GM21529 (cell line): ENCODE results near the gene TFPT.

Source experiments
- ATAC-seq: cut with Tn5 transposase; IDR thresholded peaks from one replicate; pipeline ENCODE4 v1.9.1; 2021; ENCODE audit not compliant: unreplicated experiment

TFPT gene, protein sequence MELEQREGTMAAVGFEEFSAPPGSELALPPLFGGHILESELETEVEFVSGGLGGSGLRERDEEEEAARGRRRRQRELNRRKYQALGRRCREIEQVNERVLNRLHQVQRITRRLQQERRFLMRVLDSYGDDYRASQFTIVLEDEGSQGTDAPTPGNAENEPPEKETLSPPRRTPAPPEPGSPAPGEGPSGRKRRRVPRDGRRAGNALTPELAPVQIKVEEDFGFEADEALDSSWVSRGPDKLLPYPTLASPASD

DNA sequence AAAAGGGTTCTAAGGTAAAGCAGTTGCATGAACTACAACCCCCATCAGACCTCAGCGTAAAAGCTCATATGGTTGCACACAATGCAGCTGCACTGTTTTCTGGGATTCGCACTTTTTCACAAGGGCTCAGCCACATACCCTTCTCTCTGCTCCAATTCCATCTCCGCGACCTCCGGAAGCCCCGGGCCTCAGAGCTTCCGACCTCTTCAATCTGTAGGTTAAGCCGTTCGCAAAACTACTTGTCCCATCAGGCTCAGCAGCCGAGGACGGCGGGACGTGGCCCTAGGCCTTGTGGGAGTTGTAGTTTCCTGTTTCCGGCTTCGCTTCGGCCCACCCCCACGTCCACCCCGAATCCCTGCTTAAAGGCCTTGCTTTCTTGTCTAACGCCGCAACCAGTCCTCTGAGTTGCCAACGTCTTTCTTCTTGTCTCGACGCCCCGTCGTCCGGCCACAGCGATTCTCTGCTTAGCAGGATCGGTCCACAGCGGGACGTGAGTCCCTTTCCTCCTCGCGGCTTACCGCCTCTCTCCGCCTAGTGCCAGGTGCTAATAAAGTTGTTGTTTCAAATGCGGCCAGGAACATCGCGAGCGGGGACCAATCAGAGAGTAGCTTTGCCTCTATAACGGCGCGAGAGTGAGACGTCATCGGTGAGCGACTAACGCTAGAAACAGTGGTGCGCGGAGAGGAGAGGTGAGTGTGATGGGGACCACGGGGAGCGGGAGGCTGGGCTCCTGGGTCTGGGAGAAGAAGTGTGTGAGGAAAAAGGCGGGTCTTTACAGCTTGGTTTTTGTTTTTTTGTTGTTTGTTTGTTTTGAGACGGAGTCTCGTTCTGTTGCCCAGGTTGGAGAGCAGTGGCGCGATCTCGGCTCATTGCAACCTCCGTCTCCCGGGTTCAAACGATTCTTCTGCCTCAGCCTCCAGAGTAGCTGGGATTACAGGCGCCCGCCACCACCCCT is at the start of gene TFPT, which contains the start of gene PRPF31:
Gene TFPT, minus strand, starts transcription at position 549 of the 955 bp plus-strand sequence. Its CDS starts 388 bp downstream, at position 161.
Gene PRPF31, plus strand, starts transcription at position 646 of the 955 bp plus-strand sequence. CDS start 2,525 bp downstream, outside the sequence.
- peak; percentile 72 for ATAC-seq

DNA sequence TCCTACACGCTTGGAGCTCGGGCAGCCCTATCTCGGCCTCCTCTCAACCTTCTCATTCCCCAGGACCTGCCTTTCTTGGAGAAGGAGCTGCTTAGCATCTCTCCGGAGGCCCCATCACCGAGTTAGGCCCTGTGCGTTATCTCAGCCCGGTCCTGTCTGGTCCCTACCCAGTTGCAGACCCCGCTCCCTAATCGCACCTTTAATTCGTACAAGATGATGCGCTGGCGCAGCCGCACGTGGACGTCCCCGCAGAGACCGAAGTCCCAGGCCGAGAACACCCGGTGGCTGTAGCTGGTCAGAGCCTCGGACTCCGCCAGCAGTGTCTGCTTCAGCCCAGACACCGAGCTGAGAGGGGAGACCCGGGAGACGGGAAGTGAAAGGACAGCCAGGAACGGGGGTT is 49.8 kb upstream of the TFPT start:
- no peak for ATAC-seq

DNA sequence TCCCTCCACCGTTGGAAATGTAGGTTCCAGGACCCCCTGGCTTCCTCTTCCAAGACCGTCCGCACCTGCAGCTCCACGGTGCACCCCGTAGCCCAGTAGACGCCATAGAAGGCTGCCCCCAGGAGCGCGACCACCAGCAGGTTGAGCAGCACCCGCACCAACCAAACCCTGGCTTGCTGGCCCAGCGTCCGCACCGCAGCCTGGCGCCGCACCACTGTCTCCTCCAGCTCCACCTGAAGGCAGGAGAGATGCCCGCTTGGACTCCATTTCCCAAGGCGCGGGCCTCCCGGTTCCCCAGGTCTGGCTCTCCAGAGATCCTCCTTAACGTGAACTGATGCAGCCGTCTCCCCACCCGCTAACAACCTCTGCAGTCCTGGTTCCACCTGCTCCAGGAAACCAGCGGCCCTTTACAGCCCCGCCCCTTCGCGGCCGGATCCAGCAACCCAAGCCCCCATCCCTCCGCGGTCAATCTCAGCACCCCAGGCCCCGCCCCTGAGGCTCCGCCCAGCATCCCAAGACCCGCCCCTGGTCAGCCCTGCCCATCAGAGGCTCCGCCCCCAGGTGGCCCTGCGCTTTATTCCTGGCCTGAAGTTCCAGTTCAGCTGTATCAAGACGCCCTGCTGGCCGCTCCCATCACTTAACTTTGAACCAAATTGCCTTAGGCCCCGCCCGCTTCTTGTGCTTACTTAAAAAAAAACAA is 49.1 kb upstream of the TFPT start:
- ATAC-seq = no peak

DNA sequence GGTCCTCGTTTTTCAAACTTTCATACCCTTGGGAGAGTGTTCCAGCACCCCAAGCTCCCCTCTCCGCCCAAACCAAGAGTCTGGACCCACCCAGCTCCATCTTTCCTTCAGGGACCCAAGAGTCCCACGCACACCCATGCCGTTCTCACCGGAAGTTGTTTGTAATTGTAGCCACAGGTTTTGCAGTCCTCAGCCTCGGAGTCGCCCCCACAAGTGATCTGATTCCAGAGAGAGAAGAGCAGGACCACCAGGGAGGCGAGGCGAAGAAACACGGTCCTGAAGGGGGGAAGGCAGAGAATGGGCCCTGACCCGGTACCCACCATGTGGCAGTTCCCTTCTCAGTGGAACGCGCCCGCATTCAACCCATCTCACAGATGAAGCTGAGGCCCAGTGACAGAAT is 47.4 kb upstream of the TFPT start:
- no peak for ATAC-seq

DNA sequence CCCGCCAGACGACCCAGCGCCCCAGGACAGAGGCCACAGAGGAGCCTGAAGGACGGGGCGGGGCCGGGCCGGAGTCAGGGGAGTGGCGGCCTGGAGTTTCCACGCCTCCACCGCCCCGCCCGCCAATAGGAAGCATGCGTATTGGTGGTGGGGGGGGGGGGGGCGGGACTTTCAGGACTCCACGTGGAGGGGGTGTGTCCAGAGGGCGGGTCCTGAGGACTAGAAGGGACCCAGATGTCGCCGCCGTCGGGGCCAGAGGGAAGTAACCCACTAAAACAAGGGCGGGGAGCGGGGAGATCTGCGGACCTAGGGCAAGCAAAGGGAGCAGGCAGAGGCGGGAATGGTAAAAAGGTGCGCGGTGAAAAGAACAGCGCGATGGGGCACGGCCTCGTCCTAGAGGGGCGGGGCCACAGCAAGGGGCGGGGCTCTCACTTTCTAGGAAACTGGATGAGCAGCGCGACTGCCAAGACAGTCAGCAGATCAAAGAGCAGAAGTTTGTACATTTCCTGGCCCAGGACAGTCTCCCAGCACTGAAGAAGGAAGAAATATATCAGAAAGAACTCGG is 46.9 kb upstream of the TFPT start:
- no peak for ATAC-seq

DNA sequence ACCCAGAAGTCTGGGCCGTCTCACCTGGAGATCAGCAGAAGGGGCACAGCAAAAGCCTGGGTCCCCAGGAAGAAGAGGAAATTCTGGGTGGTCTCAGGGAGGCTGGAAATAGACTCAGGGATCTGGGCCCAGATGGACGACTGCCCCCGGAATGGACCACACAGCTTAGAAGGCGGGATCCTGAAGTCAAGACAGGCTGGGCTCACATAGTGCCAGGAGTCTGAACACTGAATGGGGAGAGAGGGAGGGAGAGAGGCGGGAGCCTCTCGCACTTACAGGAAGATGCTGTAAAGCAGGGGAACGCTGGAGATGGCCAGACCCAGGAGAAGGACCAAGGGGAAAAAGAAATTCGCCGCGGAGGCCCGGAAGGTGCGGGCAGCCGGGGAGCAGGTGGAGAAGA is 45.4 kb upstream of the TFPT start:
- no peak for ATAC-seq

DNA sequence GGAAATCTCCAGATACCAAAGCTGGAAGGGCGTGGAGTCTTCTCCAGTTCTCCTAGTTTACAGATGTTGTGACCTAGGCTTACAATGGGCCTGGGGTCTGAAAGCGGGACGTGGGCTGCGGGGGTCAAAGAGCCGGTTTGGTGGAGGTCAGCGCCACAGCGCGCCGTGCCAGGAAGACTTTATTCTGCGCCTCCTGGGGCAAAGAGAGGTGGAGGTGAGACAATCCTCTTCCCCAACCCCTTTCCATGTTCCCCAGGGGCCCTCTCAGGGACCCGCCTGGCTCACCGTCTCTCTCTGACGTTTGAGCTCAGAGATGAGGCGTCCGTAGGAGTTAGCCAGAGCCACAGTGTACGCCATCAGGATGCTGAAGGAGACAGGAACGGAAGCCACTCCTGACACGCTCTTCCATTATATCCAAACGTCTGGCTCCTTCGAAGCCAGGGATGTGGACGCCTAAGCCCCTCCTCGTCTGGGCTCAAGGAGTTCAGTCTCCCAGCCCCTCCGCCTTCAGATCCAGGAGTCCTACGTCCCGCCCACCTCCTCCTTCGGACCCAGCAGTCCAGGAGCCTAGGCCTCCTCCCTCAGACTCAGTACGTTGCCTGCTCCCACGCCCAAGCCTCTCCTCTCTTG is 44.8 kb upstream of the TFPT start:
- ATAC-seq = no peak

DNA sequence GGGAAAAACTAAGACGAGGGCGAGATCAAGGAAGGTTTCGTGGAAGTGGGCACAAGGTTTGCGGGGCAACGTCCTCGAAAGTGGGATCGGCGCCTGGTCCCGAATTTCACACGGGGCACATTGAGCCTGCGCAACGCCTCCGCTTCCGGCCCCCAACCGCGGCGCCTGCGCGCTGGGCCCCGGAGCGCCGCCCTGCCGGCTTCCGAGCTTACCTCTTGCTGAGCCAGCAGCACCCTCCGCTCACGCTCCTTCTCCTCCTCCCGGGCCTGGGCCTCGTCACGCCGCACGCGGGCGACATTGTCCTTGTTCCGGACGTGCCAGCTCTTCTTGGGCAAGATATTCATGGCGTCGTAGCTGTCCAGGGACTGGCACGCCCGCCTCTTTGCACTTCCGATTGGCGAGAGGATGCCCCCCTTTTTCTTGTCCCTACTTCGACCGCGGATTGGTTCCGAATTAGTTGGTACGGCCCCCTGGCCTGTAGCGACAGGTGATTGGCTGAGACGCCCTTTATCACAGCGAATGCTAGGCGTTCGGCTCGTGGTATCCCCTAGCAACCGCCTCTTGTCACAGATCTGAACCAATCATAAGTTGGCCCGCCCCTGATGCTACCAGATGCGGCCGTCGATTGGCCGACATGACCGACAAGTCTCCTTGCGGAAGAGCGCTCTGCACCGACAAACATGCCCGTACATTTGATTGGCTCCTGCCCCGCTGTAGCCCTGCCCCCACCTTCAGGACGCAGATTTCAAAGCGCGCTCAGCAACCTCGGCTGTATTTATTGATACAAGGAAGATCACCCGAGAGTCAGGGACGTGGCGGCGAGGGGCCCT is 44.1 kb upstream of the TFPT start, which contains the start of gene LENG1:
Gene LENG1, minus strand, starts transcription at position 370 of the 830 bp plus-strand sequence. Its CDS starts 26 bp downstream, at position 344.
- peak; percentile 91 for ATAC-seq

DNA sequence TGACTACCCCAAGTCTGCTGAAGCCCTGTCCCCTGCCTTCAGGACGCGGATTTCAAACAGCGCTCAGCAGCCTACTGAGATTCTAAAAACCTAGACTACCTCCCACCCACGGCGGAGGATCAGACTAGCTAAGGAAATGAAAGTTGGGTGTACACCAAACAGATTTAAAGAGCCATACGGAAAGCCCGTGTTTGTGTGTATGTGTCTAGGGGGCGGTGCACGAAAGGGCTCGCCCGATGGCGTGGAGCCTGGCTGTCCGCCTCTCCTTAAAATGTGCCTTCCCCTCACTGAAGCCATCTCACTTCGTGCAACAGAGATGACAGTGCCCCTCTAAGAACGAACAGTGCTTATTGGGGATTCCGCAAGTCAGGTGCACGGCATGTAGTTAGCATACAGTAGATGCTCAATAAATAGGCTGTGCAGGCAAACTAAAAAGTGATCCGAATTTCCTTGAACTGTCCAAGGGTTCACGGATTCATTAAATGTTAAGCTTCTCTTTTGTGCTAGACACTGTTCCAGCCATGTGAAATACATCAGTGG is 43.4 kb upstream of the TFPT start:
- no peak for ATAC-seq

DNA sequence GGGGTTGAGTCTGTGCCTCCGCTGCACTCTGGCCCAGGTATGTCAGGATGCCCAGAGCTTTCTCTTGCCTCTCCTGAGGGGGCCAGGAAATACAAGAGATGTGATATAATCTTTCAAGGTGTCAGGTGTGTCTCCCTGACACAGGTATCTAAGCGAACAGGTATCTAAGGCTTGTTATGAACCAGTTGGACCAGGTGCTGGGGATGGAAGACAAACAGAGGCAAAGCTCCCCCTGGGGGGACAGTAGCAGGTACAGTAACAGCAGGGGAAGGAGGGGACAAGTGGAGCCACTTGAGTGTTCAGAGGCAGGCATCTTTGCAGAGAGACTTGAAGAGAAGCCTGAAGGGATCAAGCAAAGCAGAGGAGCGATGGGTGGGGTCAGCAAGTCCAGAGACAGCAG is 41.5 kb upstream of the TFPT start:
- ATAC-seq = no peak

DNA sequence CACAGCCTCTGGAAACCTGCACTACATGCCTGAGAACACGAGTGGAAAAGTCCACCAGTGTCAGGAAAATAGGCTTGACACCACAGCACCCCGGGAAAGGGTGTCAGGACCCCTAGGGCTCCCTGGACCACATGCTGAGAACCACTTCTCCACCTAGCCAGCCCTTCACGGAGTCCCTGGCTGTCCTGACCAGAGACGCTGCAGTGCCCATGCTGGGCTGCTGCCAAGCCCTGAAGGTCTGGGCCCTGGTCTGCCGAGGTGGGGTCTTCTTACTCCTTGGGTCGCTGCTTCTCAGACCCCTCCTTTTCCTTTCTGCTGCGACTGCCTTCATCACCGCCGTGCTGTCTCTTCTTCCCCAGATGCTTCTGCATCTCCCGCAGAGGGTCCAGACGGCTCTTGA is 41.0 kb upstream of the TFPT start:
- no peak for ATAC-seq

DNA sequence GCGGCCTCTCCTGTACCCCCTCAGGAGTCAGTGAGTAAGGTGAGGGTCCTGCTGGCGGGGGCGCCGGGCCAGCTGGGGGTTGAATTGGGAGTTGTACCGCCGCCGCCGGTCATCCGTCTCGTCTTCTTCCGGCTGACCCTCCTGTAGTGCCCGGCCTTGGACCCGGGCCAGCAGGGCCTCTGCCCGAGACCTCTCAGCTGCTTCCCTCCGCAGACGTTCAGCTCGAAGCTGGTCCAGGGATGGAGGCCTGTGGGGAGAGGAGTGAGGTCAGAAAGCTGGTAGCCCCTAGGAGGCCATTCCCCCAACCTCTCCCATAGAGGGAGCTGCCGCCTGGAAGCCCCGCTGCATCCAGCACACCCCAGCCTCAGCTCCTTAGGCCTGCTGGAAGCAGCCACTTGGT is 40.2 kb upstream of the TFPT start:
- no peak for ATAC-seq

DNA sequence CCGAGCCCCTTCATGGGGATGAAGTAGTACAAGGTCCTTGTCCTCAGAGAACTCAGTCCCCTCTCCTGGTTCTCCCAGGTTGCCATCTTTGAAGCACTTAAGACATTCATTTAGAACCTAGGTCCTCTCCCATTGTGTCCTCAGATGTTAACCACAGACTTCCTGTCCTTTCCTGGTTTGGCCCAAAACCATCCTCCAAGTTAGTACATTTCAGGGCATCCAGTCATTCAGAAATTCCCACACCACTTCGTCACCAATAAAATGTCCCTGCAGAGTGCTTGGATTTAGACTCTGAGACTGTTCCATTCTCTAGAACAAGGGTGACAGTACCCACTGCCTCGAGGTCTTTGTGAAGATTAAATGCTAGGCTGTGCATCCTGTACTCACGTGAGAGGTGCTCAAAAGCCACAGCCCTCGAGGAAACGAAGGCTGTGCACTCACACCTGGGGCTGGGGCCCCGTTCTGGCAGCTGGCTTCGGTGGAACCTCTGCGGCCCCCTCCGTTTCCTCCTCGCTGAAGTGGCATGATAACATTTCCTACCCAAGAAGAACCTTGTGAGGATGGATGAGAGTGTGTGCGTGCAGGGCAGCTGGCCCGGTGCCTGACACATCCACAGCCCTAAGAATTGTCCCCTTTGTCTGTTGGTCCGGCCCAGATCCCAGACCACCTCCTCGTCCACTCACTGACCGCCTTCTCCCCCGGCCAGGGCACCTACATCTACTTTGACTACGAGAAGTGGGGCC is 39.3 kb upstream of the TFPT start:
- ATAC-seq = no peak

DNA sequence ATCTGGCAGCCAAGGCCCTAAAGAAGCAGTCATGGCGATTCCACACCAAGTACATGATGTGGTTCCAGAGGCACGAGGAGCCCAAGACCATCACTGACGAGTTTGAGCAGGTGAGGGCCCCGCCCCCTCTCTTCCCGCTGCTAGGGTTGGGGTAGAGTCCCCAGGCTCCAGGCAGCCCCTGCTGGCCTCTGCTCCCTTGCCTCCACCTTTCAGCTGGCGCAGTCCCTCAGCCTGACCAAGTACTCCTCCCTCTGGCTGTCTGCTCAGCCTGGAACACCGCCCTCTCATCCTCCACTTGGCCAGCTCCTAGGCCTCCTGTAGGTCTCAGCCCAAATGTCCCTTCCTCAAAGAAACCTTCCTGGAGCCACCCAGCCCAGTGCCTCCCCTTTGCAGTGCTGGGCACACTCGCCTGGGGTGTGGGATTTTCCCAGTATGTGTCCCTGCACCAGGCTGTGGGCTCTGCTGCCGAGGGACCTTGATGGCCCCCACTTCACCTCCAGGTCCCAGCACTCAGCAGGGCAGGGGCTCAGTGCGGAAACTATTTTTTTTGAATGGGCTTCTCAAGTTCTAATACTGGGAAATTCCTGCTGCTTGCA is 38.4 kb upstream of the TFPT start:
- no peak for ATAC-seq

DNA sequence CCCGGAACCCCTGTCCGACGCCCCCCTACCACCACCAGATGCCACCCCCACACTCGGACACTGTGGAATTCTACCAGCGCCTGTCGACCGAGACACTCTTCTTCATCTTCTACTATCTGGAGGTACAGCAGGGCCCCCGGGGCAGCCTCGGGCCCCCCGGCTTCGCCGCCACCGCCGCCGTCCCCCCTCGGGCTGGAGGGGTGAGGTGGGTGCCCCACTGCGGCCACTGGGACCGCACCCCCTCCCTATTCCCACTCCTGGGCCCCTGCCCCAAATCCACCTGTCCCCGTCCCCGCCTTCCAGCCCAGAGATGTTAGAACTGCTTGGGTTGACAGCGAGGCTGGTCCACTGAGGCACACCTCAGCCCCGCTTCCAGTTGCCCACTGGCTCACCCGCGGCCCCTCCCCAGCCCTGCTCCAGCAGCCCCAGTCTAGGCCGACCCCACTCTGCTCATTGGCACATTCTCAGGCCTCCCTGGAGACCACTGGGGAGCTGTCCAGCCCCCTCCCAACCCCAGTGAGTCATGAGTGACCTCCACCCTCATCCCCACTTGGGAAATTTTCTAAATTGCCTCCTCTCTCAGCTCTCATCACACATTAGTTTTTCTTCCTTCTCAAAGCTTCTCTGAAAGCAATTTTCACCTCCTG is 37.5 kb upstream of the TFPT start:
- no peak for ATAC-seq

DNA sequence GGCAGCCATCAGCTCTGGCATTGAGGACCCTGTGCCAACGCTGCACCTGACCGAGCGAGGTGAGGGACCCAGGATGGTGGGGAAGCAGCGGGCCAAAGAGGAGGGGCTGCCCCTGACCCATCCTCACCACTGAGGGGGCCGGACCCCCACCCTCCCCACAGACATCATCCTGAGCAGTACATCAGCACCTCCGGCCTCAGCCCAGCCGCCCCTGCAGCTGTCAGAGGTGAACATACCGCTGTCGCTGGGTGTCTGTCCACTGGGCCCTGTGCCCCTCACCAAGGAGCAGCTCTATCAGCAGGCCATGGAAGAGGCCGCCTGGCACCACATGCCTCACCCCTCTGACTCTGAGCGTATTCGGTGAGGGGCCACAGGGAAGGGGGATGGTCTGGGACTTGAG is 36.8 kb upstream of the TFPT start:
- ATAC-seq = no peak

DNA sequence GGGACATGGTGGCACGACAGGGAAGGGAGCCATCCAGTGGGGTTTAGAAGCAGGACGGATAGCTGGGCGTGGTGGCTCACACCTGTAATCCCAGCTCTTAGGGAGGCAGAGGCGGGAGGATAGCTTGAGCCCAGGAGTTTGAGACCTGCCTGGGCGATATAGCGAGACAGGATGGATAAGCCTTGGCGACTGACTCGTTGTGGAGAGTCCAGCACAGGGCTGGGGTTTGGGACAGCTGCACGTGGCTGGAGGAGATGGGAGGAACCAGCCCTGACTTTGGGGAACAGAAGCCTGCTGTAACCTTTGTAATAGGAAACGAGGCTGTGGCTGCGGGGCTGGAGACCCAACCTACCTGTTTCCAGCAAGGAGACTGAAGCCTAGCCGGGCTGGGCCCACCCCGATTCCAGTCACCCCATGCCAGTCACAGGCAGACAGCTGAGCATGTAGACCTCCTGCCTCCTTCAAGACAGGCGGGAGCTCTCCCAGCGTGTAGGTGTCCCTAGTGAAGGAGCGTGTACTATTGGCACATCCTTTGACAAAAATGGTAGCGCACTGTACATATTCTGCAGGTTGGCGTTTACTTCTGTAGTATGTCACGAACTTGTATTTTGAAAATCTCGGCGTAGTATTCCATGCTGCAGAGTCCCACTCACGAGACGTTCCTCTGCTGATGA is 36.0 kb upstream of the TFPT start:
- ATAC-seq = no peak
